Neuronal stem cell (in vitro differentiated cells): ENCODE measurements around the gene SPIB.

Experiments used
- DNase-seq: peaks from one replicate; pipeline ENCODE4 v3.0.0-alpha.2; 2013; ENCODE audit warnings: low spot score
- H2AFZ ChIP-seq: one replicate; pipeline ENCODE4 v1.6.1; 2013; ENCODE audit warnings: mild to moderate bottlenecking, low read length, inconsistent platforms
- H2AK5ac ChIP-seq: 2 replicates; pipeline ENCODE4 v1.6.1; 2013; ENCODE audit warnings: low read depth, mild to moderate bottlenecking, inconsistent platforms, low read length, moderate library complexity, mixed read lengths
- H2BK120ac ChIP-seq: 2 replicates; pipeline ENCODE4 v1.6.1; 2013; ENCODE audit warnings: low read depth, mild to moderate bottlenecking, inconsistent platforms, low read length, moderate library complexity, mixed read lengths
- H2BK12ac ChIP-seq: one replicate; pipeline ENCODE4 v1.6.1; 2013; ENCODE audit warnings: low read length, inconsistent platforms
- H2BK15ac ChIP-seq: 2 replicates; pipeline ENCODE4 v1.6.1; 2013; ENCODE audit warnings: mild to moderate bottlenecking, low read length, inconsistent platforms, mixed read lengths
- H2BK5ac ChIP-seq: one replicate; pipeline ENCODE4 v1.6.1; 2013; ENCODE audit warnings: inconsistent platforms, mild to moderate bottlenecking, low read length, moderate library complexity
- H3K14ac ChIP-seq: one replicate; pipeline ENCODE4 v1.6.1; 2013; ENCODE audit warnings: low read length, inconsistent platforms
- H3K18ac ChIP-seq: 2 replicates; pipeline ENCODE4 v1.6.1; 2013; ENCODE audit warnings: low read length, inconsistent platforms
- H3K23ac ChIP-seq: 2 replicates; pipeline ENCODE4 v1.6.1; 2013; ENCODE audit warnings: low read depth, mild to moderate bottlenecking, mixed read lengths, low read length, inconsistent platforms; ENCODE audit not compliant: poor library complexity
- H3K27ac ChIP-seq: replicated peaks from 3 replicates; pipeline ENCODE4 v1.5.1; 2013; ENCODE audit warnings: low read length, inconsistent platforms
- H3K27me3 ChIP-seq, 3 experiments: 2 replicates each; pipeline ENCODE4 v1.6.1; 2013; ENCODE audit warnings: low read length in 3 of 3, mild to moderate bottlenecking in 2 of 3, inconsistent platforms in 1 of 3, low read depth in 1 of 3, mixed read lengths in 1 of 3, moderate library complexity in 1 of 3; ENCODE audit not compliant: control insufficient read depth in 3 of 3, insufficient read depth in 3 of 3
- H3K36me3 ChIP-seq, 2 donors: replicated peaks in 1 of 2; 2 replicates each; pipeline ENCODE4 v1.6.1; 2013; ENCODE audit warnings: low read length in 2 of 2; ENCODE audit not compliant: control insufficient read depth in 2 of 2, insufficient read depth in 2 of 2
- H3K4ac ChIP-seq: 2 replicates; pipeline ENCODE4 v1.6.1; 2013; ENCODE audit warnings: inconsistent platforms, mild to moderate bottlenecking, low read length, moderate library complexity
- H3K4me1 ChIP-seq, 2 donors: 1 replicate in 1 of 2; 2 replicates in 1 of 2; pipeline ENCODE4 v1.6.1; 2013; ENCODE audit warnings: low read length in 2 of 2, low read depth in 1 of 2; ENCODE audit not compliant: control insufficient read depth in 2 of 2, insufficient read depth in 1 of 2
- H3K4me2 ChIP-seq: one replicate; pipeline ENCODE4 v1.6.1; 2013; ENCODE audit warnings: mild to moderate bottlenecking, low read length, inconsistent platforms; ENCODE audit not compliant: insufficient read depth, poor library complexity, severe bottlenecking
- H3K4me3 ChIP-seq, 2 donors: 2 replicates each; pipeline ENCODE4 v1.5.1; 2013; ENCODE audit warnings: low read length in 2 of 2, mild to moderate bottlenecking in 2 of 2, inconsistent platforms in 1 of 2, moderate library complexity in 1 of 2
- H3K79me1 ChIP-seq: one replicate; pipeline ENCODE4 v1.6.1; 2013; ENCODE audit warnings: low read depth, mild to moderate bottlenecking, inconsistent platforms, low read length, moderate library complexity
- H3K9ac ChIP-seq: one replicate; pipeline ENCODE4 v1.6.1; 2013; ENCODE audit warnings: mild to moderate bottlenecking, low read depth, low read length, inconsistent platforms; ENCODE audit not compliant: poor library complexity
- H3K9me3 ChIP-seq, 2 donors: replicated peaks in 1 of 2; 2 replicates each; pipeline versions ENCODE3 to v1.6.1; 2013; ENCODE audit warnings: low read length in 2 of 2, mild to moderate bottlenecking in 2 of 2, inconsistent platforms in 1 of 2, low read depth in 1 of 2, mixed read lengths in 1 of 2, moderate library complexity in 1 of 2; ENCODE audit not compliant: control insufficient read depth in 2 of 2, insufficient read depth in 1 of 2
- H4K8ac ChIP-seq: one replicate; pipeline ENCODE4 v1.6.1; 2013; ENCODE audit warnings: low read depth, mild to moderate bottlenecking, inconsistent platforms, low read length, moderate library complexity
- H4K91ac ChIP-seq: one replicate; pipeline ENCODE4 v1.6.1; 2013; ENCODE audit warnings: low read length, low read depth, mild to moderate bottlenecking, inconsistent platforms; ENCODE audit not compliant: poor library complexity
- WGBS, 2 donors: extraction: QIAGEN DNeasy Blood & Tissue Kit; methylation state at CpG; one replicate each; pipeline ENCODE4 v1.1.7; 2013; ENCODE audit warnings: missing lambda C conversion rate in 2 of 2, mixed read lengths in 1 of 2; ENCODE audit not compliant: insufficient read length in 2 of 2, insufficient replicate concordance in 1 of 2; ENCODE audit errors: extremely low coverage in 2 of 2; 5-methylcytosine and 5-hydroxymethylcytosine counted together

SPIB gene

DNA sequence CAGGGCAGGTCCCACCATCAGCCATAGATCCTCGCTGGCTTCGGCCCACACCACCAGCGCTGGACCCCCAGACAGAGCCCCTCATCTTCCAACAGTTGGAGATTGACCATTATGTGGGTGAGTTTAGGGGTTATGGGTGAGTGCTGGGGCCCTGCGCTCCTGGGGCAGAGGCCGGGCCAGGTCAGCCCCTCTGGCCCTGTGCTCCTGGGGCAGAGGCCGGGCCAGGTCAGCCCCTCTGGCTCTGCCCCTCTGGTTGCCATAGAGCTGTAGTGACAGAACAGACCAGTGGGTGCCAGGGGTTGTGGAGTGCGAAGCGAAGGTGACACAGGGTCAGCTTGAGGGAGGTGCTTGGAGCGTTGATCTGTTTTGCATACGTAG is 19.4 kb upstream of the SPIB start:
- no peak overlapping the region for H2BK15ac ChIP-seq
- WGBS, 2 donors: no CpG with 5 or more reads among the region's 10 CpGs
- H3K36me3 ChIP-seq: peaks cover 35 to 48% of the 10 kb centered on the region in 2 donors

GRCh38 chr19:50401605-50402450 is 16.9 kb upstream of the SPIB start:
- Histone ChIP-seq H2BK15ac (no peak overlapping the region), H3K4me2 (no peak overlapping the region), H3K4ac (no peak overlapping the region), H3K79me1 (peaks cover 24% of the 10 kb centered on the region), H3K4me3 (no peak overlapping the region), H2BK120ac (no peak overlapping the region), H3K23ac (peak overlapping the region; percentile 43), H2BK5ac (no peak overlapping the region), H3K27ac (no peak overlapping the region), H3K18ac (no peak overlapping the region), H3K9me3 (peaks cover 3 to 5% of the 10 kb centered on the region in 2 donors), H2AK5ac (no peak overlapping the region), H2BK12ac (no peak overlapping the region), H3K27me3 (no peaks in the 10 kb centered on the region), H3K36me3 (peaks cover 49 to 63% of the 10 kb centered on the region in 2 donors), H3K4me1 (peaks cover 0 to 2% of the 10 kb centered on the region in 2 donors), H4K8ac (no peak overlapping the region), H3K9ac (peak overlapping the region; percentile 44), H3K14ac (no peak overlapping the region), H4K91ac (no peak overlapping the region), H2AFZ (no peak overlapping the region)
- no peak for DNase-seq
- WGBS, 2 donors: no CpG with 5 or more reads among the region's 48 CpGs

More for the DNA sequence above, 19.4 kb upstream of the SPIB start:
- H3K9me3 ChIP-seq: peaks cover 3% of the 10 kb centered on the region in 2 donors
- H2BK12ac ChIP-seq: no peak overlapping the region
- H3K4ac ChIP-seq: no peak overlapping the region
- no peak overlapping the region for H2AK5ac ChIP-seq
- no peak for DNase-seq
- no peak overlapping the region for H2AFZ ChIP-seq
- H3K4me1 ChIP-seq: peaks cover 0 to 2% of the 10 kb centered on the region in 2 donors
- H2BK120ac ChIP-seq: no peak overlapping the region
- peak overlapping the region in 1 of 2 donors; percentile 53 for H3K4me3 ChIP-seq
- H3K23ac ChIP-seq: no peak overlapping the region
- H3K79me1 ChIP-seq: peaks cover 23% of the 10 kb centered on the region
- no peak overlapping the region for H3K4me2 ChIP-seq
- no peak overlapping the region for H3K14ac ChIP-seq
- no peak overlapping the region for H4K91ac ChIP-seq
- no peak overlapping the region for H2BK5ac ChIP-seq
- H3K9ac ChIP-seq: peak overlapping the region; percentile 21
- H3K27ac ChIP-seq: no peak overlapping the region
- H3K27me3 ChIP-seq: no peaks in the 10 kb centered on the region
- no peak overlapping the region for H4K8ac ChIP-seq
- H3K18ac ChIP-seq: no peak overlapping the region

GRCh38 chr19:50402544-50403301 is 16.0 kb upstream of the SPIB start:
- H3K23ac ChIP-seq: peak overlapping the region; percentile 43
- H3K27ac ChIP-seq: no peak overlapping the region
- H3K27me3 ChIP-seq: no peaks in the 10 kb centered on the region
- H2AFZ ChIP-seq: no peak overlapping the region
- H2BK120ac ChIP-seq: no peak overlapping the region
- no peak overlapping the region for H4K91ac ChIP-seq
- no peak overlapping the region for H2BK5ac ChIP-seq
- no peak overlapping the region for H2BK12ac ChIP-seq
- no peak overlapping the region for H3K4me3 ChIP-seq
- no peak overlapping the region for H2AK5ac ChIP-seq
- H3K18ac ChIP-seq: no peak overlapping the region
- no peak overlapping the region for H3K4me2 ChIP-seq
- H3K79me1 ChIP-seq: peaks cover 24% of the 10 kb centered on the region
- peaks cover 52 to 66% of the 10 kb centered on the region in 2 donors for H3K36me3 ChIP-seq
- DNase-seq: no peak
- no peak overlapping the region for H3K9ac ChIP-seq
- peak overlapping the region; percentile 82 for H3K14ac ChIP-seq
- H2BK15ac ChIP-seq: no peak overlapping the region
- peaks cover 0 to 2% of the 10 kb centered on the region in 2 donors for H3K4me1 ChIP-seq
- no CpG with 5 or more reads among the region's 41 CpGs for WGBS, 2 donors
- H4K8ac ChIP-seq: peak overlapping the region; percentile 65
- H3K4ac ChIP-seq: no peak overlapping the region
- peaks cover 2 to 5% of the 10 kb centered on the region in 2 donors for H3K9me3 ChIP-seq
